ENCODE data around the gene C22orf39. TPM values are rescaled to one million over a fixed set of nuclear protein-coding genes. Genes with fewer than 3 reads are reported as not detected.

C22orf39 gene
- total RNA-seq, 1 donor from 2014 or later, result 58.5 TPM

GRCh38 chr22:19455585-19456370 is 8.3 kb upstream of the C22orf39 start:
- Histone ChIP-seq H3K27ac (no peak overlapping the region), H3K4me3 (no peak overlapping the region), H3K27me3 (no peaks in the 10 kb centered on the region), H3K9me3 (no peaks in the 10 kb centered on the region), H3K36me3 (peaks cover 57 to 77% of the 10 kb centered on the region in 2 donors), H3K4me1 (no peaks in the 10 kb centered on the region)
- intact Hi-C loops (cut with DNase I), result no loop called here
- TF ChIP-seq CTCF (IDR thresholded peaks at IDR 0.05), result no peak
- DNase-seq (ENCODE audit: low spot score in 2 of 2), result peak in 1 of 2 donors; percentile 50

GRCh38 chr22:19455033-19455432 is 7.5 kb upstream of the C22orf39 start:
- TF ChIP-seq CTCF (IDR thresholded peaks at IDR 0.05), result no peak
- no peaks in the 10 kb centered on the region for H3K9me3 ChIP-seq
- no peak overlapping the region for H3K27ac ChIP-seq
- no peaks in the 10 kb centered on the region for H3K4me1 ChIP-seq
- no peaks in the 10 kb centered on the region for H3K27me3 ChIP-seq
- peaks cover 57 to 76% of the 10 kb centered on the region in 2 donors for H3K36me3 ChIP-seq
- no peak for DNase-seq (ENCODE audit: low spot score in 2 of 2)
- intact Hi-C loops (cut with DNase I), result no loop called here
- H3K4me3 ChIP-seq, result no peak overlapping the region

DNA sequence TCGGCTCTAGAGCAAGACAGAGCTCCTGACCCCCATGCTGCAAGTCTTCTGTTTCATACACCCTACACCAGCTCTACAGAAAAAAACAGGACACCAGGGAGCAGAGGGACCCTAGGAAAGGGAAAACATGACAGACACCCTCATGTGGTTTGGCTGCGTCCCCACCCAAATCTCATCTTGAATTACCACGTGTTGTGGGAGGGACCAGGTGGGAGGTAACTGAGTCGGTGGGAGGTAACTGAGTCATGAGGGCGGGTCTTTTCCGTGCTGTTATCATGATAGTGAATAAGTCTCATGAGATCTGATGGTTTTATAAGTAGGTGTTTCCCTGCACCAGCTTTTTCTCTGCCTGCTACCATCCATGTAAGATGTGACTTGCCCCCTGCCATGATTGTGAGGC is 6.6 kb upstream of the C22orf39 start:
- Histone ChIP-seq H3K27ac (no peak overlapping the region), H3K4me3 (no peak overlapping the region), H3K36me3 (peaks cover 57 to 72% of the 10 kb centered on the region in 2 donors), H3K4me1 (no peaks in the 10 kb centered on the region), H3K9me3 (no peaks in the 10 kb centered on the region), H3K27me3 (no peaks in the 10 kb centered on the region)
- intact Hi-C loops (cut with DNase I), result no loop called here
- no peak for TF ChIP-seq CTCF (IDR thresholded peaks at IDR 0.05)
- no peak for DNase-seq (ENCODE audit: low spot score in 2 of 2)

GRCh38 chr22:19453718-19454117 is 6.2 kb upstream of the C22orf39 start:
- Histone ChIP-seq H3K27ac (no peak overlapping the region), H3K36me3 (peaks cover 57 to 72% of the 10 kb centered on the region in 2 donors), H3K27me3 (no peaks in the 10 kb centered on the region), H3K4me1 (no peaks in the 10 kb centered on the region), H3K4me3 (no peak overlapping the region), H3K9me3 (no peaks in the 10 kb centered on the region)
- no peak for TF ChIP-seq CTCF (IDR thresholded peaks at IDR 0.05)
- peak in 1 of 2 donors; percentile 35 for DNase-seq (ENCODE audit: low spot score in 2 of 2)
- intact Hi-C loops (cut with DNase I), result no loop called here

- Histone ChIP-seq H3K4me1 (peaks cover 0 to 10% of the 10 kb centered on the region in 2 donors), H3K36me3 (peaks cover 51 to 53% of the 10 kb centered on the region in 2 donors), H3K27ac (no peak overlapping the region), H3K27me3 (no peaks in the 10 kb centered on the region), H3K4me3 (no peak overlapping the region), H3K9me3 (no peaks in the 10 kb centered on the region)
- intact Hi-C loops (cut with DNase I), result no loop called here
- no peak for DNase-seq (ENCODE audit: low spot score in 2 of 2)
- TF ChIP-seq CTCF (IDR thresholded peaks at IDR 0.05), result no peak
Measured at GRCh38 chr22:19451570-19451969, 4.1 kb upstream of the C22orf39 start.

Measured in ascending aorta (tissue), 2 donors.